ENCODE results near the gene DAZAP2.
"Not testable (repeated sequence)": the region's sequence is repeated elsewhere in the genome, so short reads cannot be mapped to it uniquely, and the experiment has no call there.

DAZAP2 gene

GRCh38 chr12:51253276-51253675 lies 14.7 kb downstream of the DAZAP2 start:
- DNase-seq = no peak

- no peak for DNase-seq
Measured at GRCh38 chr12:51254536-51254935, 15.9 kb downstream of the DAZAP2 start.

- DNase-seq = not testable (repeated sequence)
Measured at GRCh38 chr12:51259600-51259999, 21.0 kb downstream of the DAZAP2 start.

DNA sequence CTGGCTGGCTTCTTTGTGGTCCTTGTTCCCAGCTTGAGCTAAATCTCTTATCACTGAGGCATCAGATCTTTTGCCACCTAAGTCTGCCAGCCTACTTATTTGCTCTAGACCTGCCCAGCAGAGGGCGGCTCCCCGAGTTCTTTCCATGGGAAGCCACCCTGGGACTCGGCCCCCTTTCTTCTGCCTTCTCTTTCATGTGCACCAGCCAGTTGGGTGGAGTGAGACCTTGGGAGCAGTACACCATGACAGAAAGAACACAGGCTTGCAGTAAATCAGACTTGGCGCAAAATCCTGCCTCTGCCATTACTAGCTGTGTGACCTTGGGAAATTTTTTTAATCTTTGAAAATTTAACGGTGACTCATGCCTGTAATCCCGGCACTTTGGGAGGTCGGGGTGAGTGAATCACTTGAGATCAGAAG lies 24.1 kb downstream of the DAZAP2 start:
- DNase-seq = peak; percentile 62

GRCh38 chr12:51263341-51263740 lies 24.7 kb downstream of the DAZAP2 start:
- DNase-seq = no peak

GRCh38 chr12:51264297-51264696 lies 25.7 kb downstream of the DAZAP2 start:
- DNase-seq = no peak

DNA sequence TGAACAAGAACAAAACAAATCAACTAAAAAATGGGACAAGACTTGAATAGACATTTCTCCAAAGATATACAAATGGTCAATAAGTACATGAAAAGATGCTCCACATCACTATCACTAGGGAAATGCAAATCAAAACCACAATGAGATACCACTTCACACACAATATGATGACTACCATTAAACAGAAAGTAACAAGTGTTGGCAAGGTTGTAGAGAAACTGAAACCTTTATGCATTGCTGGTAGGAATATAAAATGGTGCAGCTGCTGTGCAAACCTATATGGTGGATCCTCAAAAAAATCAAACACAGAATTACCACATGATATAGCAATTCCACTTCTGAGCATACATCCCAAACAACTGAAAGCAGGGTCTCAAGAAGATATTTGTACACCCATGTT lies 26.4 kb downstream of the DAZAP2 start:
- DNase-seq = no peak

- DNase-seq = peak; percentile 71
Measured at GRCh38 chr12:51269174-51270066, 30.8 kb downstream of the DAZAP2 start.

DNA sequence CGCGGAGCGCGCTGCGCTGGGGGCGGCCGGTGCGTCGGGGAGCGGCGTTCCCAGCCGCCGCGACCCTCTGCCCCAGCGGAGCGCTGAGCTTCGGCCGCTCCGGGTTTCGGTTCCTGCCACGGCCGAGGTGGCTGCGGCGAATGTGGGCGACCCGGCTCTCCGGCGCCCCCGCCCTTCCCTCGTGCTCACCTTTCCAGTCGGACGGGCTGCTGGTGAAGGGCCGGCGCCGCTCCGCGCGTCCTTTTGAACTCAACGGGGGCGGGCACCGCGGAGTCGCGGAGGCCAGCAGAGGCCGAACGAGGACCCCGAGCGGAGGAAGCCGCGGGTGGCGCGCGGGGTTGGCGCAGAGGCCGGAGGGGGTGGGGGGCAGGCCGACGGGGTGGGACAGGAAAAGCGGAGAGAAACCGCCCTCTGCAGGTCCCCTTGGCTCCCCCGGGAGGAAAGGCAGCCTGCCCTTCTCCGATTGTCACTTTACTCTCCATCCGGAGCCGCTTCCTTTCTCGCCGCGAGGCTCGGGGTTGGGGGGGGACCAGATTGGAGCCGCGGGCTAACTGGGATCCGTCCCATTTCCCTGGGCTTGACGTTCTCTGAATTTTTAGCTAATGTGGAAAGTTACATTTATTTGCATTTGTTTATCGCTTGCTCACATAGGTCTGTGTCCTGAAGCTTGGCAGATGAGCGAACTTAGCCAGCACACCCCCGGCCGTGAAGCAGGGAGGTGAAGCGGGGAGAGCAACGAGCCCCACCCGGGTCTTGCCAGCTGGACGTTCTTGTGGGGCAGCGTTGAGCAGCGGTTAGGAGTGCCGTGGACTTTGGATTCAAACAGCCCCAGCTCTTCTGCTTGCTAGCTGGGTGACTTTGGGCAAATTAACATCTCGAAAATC lies 31.7 kb downstream of the DAZAP2 start, which contains the start of gene SMAGP:
Gene SMAGP (minus strand): TSS at position 349 of the 884 bp plus-strand sequence. CDS start 1,137 bp downstream, outside the sequence.
- peak; percentile 61 for DNase-seq

GRCh38 chr12:51270951-51271518 lies 32.4 kb downstream of the DAZAP2 start:
- no peak for DNase-seq

- DNase-seq = not testable (repeated sequence)
Measured at GRCh38 chr12:51272810-51273209, 34.2 kb downstream of the DAZAP2 start.

GRCh38 chr12:51275088-51275487 lies 36.5 kb downstream of the DAZAP2 start:
- no peak for DNase-seq

DNA sequence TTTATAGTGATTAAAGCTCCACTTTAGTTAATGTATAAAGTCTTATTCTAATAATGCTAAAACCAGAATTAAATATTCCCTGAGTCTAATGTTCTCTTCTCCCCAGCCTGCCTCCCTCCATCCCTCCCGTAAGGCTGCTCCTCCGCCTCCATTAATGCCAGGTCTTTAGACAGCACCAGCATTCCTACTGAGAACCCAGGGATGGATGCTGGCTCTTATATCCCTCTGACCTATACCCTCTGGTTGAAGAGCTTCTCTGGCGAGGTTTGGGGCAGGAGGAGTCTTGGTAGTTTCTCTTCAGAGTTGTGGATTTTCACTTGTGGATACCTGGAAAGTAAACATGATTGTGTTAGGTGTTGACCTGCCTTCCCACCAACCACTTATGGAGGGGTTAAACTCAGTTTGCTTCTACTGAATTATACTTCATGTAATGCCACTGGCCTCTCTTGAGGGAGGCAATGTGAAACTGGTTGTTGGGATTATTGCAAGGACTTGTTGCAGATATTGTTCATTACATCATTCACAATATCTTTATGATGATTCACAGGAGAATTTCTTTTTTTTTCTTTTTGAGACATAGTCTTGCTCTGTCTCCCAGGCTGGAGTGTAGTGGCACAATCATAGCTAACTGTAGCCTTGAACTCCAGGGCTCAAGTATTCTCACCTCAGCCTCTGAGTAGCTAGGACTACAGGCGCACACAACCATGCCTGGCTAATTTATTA lies 42.7 kb downstream of the DAZAP2 start:
- no peak for DNase-seq

GRCh38 chr12:51285843-51286242 lies 47.2 kb downstream of the DAZAP2 start:
- DNase-seq = no peak

GRCh38 chr12:51291603-51292513 lies 53.2 kb downstream of the DAZAP2 start:
- not testable (repeated sequence) for DNase-seq

Measured in stimulated activated CD4-positive, alpha-beta T cell treated with anti-CD3 and anti-CD28 coated beads, Interleukin-15, amount 100 ng/mL, for 24 hours (primary cell).